ENCODE measurements around the gene PRIMPOL. TPM values are rescaled to one million over a fixed set of nuclear protein-coding genes. Genes with fewer than 3 reads are reported as not detected.

The PRIMPOL gene
- total RNA-seq, 1 experiment from 2014 or later: 29.5 TPM

DNA sequence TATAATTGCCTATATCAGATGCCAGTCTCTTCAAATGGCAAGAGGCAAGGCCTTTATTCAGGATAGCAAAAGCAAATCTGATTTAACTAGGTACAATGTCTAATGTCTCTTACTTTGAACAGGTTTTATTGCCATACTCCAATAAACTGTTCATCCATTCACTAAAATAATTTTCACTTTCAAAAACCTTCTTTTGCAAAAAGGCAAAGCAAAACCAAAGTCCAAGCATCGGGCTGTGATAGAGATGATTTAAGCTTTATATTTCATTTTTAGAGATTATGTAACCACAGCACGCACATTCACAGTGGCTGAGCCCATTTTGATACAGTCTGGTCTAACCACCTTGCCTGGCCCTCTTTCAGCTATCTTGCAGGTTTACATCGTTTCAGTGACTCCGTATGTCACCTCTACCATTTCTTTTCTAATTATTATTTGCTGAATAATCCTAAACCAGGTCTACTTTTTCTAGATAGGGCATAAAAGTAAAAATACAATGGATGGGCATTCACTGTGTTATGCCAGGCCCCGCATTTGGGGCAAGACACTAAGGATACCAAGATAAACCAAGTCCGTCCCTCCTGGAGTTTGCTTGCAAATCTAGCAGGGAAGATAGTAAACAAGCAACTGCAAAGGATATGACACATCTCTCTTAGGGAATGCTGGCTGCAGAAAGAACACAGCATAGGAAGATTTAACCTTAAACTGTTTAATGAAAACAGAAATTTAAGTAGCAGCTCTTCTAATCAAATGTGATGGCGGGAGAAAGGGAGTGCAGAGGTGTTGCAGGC, 2.1 kb upstream of the PRIMPOL start:
- H2AFZ ChIP-seq: peak overlapping the region; percentile 76; the same call in 1 of the 2 replicates
- peak overlapping the region; percentile 73; the same call in 1 of the 2 replicates for H3K27ac ChIP-seq
- H3K79me2 ChIP-seq (ENCODE audit: low read depth): peaks cover 48% of the 10 kb centered on the region
- H3F3A ChIP-seq (ENCODE audit: insufficient read depth, low read depth): no peaks in the 10 kb centered on the region
- no peak for DNase-seq
- H4K20me1 ChIP-seq (ENCODE audit: insufficient read depth): no peaks in the 10 kb centered on the region; the same call in 1 of the 2 replicates
- H3K27me3 ChIP-seq (ENCODE audit: insufficient read depth, low read depth): no peaks in the 10 kb centered on the region
- H3K9me2 ChIP-seq (ENCODE audit: insufficient read depth): no peaks in the 10 kb centered on the region
- POLR2A ChIA-PET (ENCODE audit: unreplicated experiment): no interaction called here
- CTCF ChIA-PET: interaction anchor here (0.6 kb wide), 2 partner anchors 290 to 1047 kb away, joined by 3 read pairs; no protein-coding TSS in a partner anchor
- peak overlapping the region; percentile 90 for H3K4me2 ChIP-seq
- H3K36me3 ChIP-seq (ENCODE audit: low read depth): no peaks in the 10 kb centered on the region
- BruUV-seq (replicated peaks): TSS peak; percentile 38
- TF ChIP-seq, protein P1, sequence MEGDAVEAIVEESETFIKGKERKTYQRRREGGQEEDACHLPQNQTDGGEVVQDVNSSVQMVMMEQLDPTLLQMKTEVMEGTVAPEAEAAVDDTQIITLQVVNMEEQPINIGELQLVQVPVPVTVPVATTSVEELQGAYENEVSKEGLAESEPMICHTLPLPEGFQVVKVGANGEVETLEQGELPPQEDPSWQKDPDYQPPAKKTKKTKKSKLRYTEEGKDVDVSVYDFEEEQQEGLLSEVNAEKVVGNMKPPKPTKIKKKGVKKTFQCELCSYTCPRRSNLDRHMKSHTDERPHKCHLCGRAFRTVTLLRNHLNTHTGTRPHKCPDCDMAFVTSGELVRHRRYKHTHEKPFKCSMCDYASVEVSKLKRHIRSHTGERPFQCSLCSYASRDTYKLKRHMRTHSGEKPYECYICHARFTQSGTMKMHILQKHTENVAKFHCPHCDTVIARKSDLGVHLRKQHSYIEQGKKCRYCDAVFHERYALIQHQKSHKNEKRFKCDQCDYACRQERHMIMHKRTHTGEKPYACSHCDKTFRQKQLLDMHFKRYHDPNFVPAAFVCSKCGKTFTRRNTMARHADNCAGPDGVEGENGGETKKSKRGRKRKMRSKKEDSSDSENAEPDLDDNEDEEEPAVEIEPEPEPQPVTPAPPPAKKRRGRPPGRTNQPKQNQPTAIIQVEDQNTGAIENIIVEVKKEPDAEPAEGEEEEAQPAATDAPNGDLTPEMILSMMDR (conservative IDR thresholded peaks at IDR 0.05): no peak
- TF ChIP-seq EZH2 (IDR thresholded peaks at IDR 0.05; ENCODE audit: low read depth): no peak
- H3K4me1 ChIP-seq (replicated peaks; ENCODE audit: insufficient read depth): peaks cover 20% of the 10 kb centered on the region
- H3K9me3 ChIP-seq (ENCODE audit: insufficient read depth, low read depth): no peaks in the 10 kb centered on the region
- H3K4me3 ChIP-seq: peak overlapping the region; percentile 83
- intact Hi-C loops (cut with micrococcal nuclease; ENCODE audit: unreplicated experiment): loop anchor here (2.0 to 10.0 kb wide), 5 partner anchors 51 to 361 kb away; partner anchors contain the start of gene IRF2

DNA sequence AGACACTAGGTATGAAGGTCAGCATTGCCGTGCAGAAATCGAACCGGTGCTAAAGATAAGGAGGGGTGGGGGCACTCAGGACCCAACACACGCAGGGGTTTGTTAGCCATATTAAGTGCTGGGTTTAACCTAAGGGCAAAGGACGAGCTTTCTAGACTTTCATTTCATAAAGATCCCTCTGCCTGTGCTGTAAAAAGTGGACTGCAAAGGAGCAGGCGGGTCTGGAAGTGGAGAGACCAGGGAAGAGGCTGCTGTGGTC, 1.6 kb upstream of the PRIMPOL start:
- Histone ChIP-seq H3K27ac (peak overlapping the region; percentile 73), H2AFZ (peak overlapping the region; percentile 76), H3K4me3 (peak overlapping the region; percentile 83), H3K36me3 (ENCODE audit: low read depth) (no peaks in the 10 kb centered on the region), H3K79me2 (ENCODE audit: low read depth) (peaks cover 48% of the 10 kb centered on the region), H3F3A (ENCODE audit: insufficient read depth, low read depth) (no peaks in the 10 kb centered on the region), H3K9me2 (ENCODE audit: insufficient read depth) (no peaks in the 10 kb centered on the region), H3K27me3 (ENCODE audit: insufficient read depth, low read depth) (no peaks in the 10 kb centered on the region), H4K20me1 (ENCODE audit: insufficient read depth) (no peaks in the 10 kb centered on the region; the same call in 1 of the 2 replicates), H3K9me3 (ENCODE audit: insufficient read depth, low read depth) (no peaks in the 10 kb centered on the region), H3K4me1 (replicated peaks; ENCODE audit: insufficient read depth) (peaks cover 20% of the 10 kb centered on the region), H3K4me2 (peak overlapping the region; percentile 90)
- ChIA-PET POLR2A (ENCODE audit: unreplicated experiment) (no interaction called here), CTCF (interaction anchor here (0.6 kb wide), 1 partner anchor 1048 kb away, joined by 3 read pairs; no protein-coding TSS in a partner anchor)
- DNase-seq: no peak
- no TSS peak for BruUV-seq (replicated peaks)
- TF ChIP-seq, protein P1 (conservative IDR thresholded peaks at IDR 0.05): no peak
- no peak for TF ChIP-seq EZH2 (IDR thresholded peaks at IDR 0.05; ENCODE audit: low read depth)
- intact Hi-C loops (cut with micrococcal nuclease; ENCODE audit: unreplicated experiment): loop anchor here (2.0 to 10.0 kb wide), 5 partner anchors 51 to 361 kb away; partner anchors contain the start of gene IRF2

DNA sequence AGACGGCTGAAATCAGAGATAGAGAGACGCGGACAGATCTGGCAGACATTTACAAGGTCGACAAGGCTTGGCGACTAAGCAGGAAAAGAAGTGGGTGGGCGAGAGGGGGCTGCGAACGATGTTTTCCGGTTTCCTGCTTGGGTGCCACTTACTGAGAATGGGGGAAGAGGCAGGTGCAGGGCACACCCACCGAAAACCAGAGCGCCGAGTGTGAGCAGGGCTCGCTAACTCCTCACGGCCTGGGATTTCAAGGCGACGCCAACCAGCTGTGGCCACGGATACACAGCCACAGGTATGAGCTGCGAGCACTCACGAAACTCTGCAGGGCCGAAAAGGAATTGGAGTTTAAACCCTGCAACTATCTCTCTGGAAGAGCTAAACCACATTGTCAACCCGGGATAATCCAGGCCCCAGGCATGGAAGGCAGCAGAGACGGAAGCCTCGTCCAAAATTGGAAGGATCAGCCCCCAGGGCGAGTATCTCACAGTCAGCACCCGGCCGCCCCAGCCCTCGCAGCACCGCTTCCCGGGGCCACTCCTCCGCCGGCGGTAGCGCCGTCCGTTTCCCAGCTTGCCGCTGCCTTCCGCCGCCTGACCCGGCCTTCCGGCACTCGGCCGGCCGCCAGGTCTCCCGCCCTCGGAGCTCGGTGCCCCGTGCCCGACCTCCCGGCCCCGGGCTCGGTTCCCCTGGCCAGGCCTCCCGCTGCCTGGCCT, 1.1 kb upstream of the PRIMPOL start:
- Histone ChIP-seq H3K27ac (peak overlapping the region; percentile 73), H3K79me2 (ENCODE audit: low read depth) (peaks cover 48% of the 10 kb centered on the region), H3K27me3 (ENCODE audit: insufficient read depth, low read depth) (no peaks in the 10 kb centered on the region), H3K4me2 (peak overlapping the region; percentile 90), H2AFZ (peak overlapping the region; percentile 76), H3F3A (ENCODE audit: insufficient read depth, low read depth) (no peaks in the 10 kb centered on the region), H3K9me3 (ENCODE audit: insufficient read depth, low read depth) (no peaks in the 10 kb centered on the region), H3K4me1 (replicated peaks; ENCODE audit: insufficient read depth) (peaks cover 20% of the 10 kb centered on the region), H3K4me3 (peak overlapping the region; percentile 83), H3K9me2 (ENCODE audit: insufficient read depth) (no peaks in the 10 kb centered on the region), H4K20me1 (ENCODE audit: insufficient read depth) (no peaks in the 10 kb centered on the region; the same call in 1 of the 2 replicates), H3K36me3 (ENCODE audit: low read depth) (no peaks in the 10 kb centered on the region)
- BruUV-seq (replicated peaks): no TSS peak
- POLR2A ChIA-PET (ENCODE audit: unreplicated experiment): interaction anchor here (0.7 to 1.2 kb wide), 2 partner anchors 77 to 111 kb away, joined by 3 to 4 read pairs; no protein-coding TSS in a partner anchor
- TF ChIP-seq EZH2 (IDR thresholded peaks at IDR 0.05; ENCODE audit: low read depth): no peak
- TF ChIP-seq, protein P1 (conservative IDR thresholded peaks at IDR 0.05): no peak
- intact Hi-C loops (cut with micrococcal nuclease; ENCODE audit: unreplicated experiment): loop anchor here (1.0 to 10.0 kb wide), 8 partner anchors 52 to 382 kb away; partner anchors contain the start of gene IRF2
- CTCF ChIA-PET: interaction anchor here (0.6 kb wide), 1 partner anchor 99 kb away, joined by 6 read pairs; no protein-coding TSS in a partner anchor
- DNase-seq: peak; percentile 34 to 50
